Measurements from ENCODE around the gene TUBE1.

DNA sequence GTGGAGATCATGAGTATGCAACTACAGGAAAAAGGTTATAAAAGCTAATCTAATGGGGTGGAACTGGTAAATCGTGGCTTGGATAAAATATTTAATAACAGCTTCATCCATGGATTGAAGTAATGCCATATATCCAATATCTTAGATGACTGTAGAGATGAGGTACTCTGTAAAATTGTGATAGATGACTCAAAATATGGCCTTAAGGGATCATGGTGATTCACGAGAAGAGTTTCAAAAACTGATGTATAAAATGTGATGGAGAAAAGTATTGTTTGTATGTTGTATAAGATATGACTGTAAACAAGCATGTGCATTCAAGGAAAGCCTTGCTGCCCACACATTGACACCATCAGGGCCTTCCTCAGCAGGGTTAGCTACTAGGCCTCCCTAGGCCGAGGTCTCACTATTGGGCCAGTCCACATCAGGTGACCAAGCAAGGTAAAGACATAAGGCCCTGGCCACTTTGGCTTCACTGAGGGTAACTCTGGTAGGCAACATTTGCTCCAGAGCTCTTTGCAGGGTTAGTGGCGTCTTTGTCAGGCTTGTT, 51.1 kb downstream of the TUBE1 start:
- TF ChIP-seq CBX5 (IDR thresholded peaks at IDR 0.05; ENCODE audit: low read depth) (no peak), RELA (IDR thresholded peaks at IDR 0.05; ENCODE audit: borderline replicate concordance, partially characterized antibody) (no peak), POLR2A (IDR thresholded peaks at IDR 0.05; ENCODE audit: low read depth, low read length) (no peak), RBBP5 (conservative IDR thresholded peaks at IDR 0.05) (no peak), FOXK2 (IDR thresholded peaks at IDR 0.05) (no peak), RAD51 (IDR thresholded peaks at IDR 0.05) (no peak)
- TF ChIP-seq, protein P1, sequence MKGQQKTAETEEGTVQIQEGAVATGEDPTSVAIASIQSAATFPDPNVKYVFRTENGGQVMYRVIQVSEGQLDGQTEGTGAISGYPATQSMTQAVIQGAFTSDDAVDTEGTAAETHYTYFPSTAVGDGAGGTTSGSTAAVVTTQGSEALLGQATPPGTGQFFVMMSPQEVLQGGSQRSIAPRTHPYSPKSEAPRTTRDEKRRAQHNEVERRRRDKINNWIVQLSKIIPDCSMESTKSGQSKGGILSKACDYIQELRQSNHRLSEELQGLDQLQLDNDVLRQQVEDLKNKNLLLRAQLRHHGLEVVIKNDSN (IDR thresholded peaks at IDR 0.05; ENCODE audit: borderline replicate concordance, extremely low read length, insufficient read depth, low read depth, low read length): no peak
- TF ChIP-seq, protein P2, sequence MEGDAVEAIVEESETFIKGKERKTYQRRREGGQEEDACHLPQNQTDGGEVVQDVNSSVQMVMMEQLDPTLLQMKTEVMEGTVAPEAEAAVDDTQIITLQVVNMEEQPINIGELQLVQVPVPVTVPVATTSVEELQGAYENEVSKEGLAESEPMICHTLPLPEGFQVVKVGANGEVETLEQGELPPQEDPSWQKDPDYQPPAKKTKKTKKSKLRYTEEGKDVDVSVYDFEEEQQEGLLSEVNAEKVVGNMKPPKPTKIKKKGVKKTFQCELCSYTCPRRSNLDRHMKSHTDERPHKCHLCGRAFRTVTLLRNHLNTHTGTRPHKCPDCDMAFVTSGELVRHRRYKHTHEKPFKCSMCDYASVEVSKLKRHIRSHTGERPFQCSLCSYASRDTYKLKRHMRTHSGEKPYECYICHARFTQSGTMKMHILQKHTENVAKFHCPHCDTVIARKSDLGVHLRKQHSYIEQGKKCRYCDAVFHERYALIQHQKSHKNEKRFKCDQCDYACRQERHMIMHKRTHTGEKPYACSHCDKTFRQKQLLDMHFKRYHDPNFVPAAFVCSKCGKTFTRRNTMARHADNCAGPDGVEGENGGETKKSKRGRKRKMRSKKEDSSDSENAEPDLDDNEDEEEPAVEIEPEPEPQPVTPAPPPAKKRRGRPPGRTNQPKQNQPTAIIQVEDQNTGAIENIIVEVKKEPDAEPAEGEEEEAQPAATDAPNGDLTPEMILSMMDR (IDR thresholded peaks at IDR 0.05 in 2 of 3, conservative IDR thresholded peaks at IDR 0.05 in 1 of 3; ENCODE audit: control insufficient read depth in 2 of 3, extremely low read depth in 1 of 3, insufficient read depth in 1 of 3, low read depth in 3 of 3, low read length in 3 of 3): no peak

Measured in GM12878 (cell line).